ENCODE measurements around the gene HNRNPF.
A peak's percentile ranks its signal among the peaks of the same experiment; 100 is the strongest.

The HNRNPF gene

DNA sequence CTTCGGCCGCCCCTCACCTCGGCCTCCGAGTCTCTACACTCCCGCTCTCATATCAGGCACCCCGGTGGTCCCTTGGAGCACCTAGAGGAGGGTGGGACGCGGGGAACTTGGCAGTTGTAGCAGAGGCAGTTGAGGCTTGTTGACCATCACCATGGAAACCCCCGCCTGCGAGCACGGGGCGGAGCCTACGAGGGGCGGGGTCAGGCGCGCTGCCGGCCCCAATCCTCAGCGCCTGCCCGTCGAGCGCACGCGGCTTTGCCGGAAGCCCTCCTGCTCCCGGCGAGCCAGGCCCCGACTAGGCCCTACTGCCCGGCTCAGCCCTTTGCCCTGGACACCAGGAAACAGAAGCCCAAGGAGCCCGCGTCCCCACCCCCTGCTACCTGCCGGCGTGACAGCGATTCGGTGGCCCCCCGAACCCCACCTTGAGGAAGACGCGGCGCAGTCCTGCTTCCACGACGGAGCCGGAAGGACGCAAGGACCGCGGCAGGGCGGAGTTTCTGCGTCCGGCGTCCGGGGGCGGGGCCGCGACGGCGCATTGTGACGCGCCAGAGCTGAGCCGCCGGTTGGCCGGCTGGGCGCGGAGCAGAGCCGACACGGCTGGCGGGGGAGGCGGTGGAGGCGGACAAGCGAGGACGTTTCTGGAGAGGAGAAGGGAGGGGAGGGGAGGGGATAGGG lies at the start of gene HNRNPF (continued):
- TF ChIP-seq HIC1 (tag by site-specific recombination; IDR thresholded peaks at IDR 0.05) (no peak), ZNF549 (tag by site-specific recombination; IDR thresholded peaks at IDR 0.05) (no peak), GLIS1 (tag by site-specific recombination; IDR thresholded peaks at IDR 0.05) (peak; percentile 5; the same call in 1 of the 2 replicates), ZEB2 (tag by site-specific recombination; IDR thresholded peaks at IDR 0.05) (peak; percentile 94; the same call in 1 of the 2 replicates), OSR2 (tag by site-specific recombination; IDR thresholded peaks at IDR 0.05) (peak; percentile 84), KLF10 (tag by site-specific recombination; IDR thresholded peaks at IDR 0.05) (peak; percentile 88), ZNF629 (tag by site-specific recombination; IDR thresholded peaks at IDR 0.05) (peak; percentile 94), ZNF311 (tag by site-specific recombination; IDR thresholded peaks at IDR 0.05; ENCODE audit: borderline replicate concordance) (no peak), ZNF394 (tag by site-specific recombination; IDR thresholded peaks at IDR 0.05; ENCODE audit: borderline replicate concordance) (no peak), ZNF324 (tag by site-specific recombination; IDR thresholded peaks at IDR 0.05) (0 out of 2 replicates have a peak, but pooled peaks have one; percentile 56), GLIS2 (tag by site-specific recombination; IDR thresholded peaks at IDR 0.05) (0 out of 2 replicates have a peak, but pooled peaks have one; percentile 4), ZBTB21 (tag by site-specific recombination; IDR thresholded peaks at IDR 0.05) (peak; percentile 55; the same call in 1 of the 2 replicates), MEIS1 (CRISPR knock-in tag; IDR thresholded peaks at IDR 0.05; ENCODE audit: borderline replicate concordance) (no peak), ZNF157 (tag by site-specific recombination; IDR thresholded peaks at IDR 0.05) (no peak), GFI1B (tag by site-specific recombination; IDR thresholded peaks at IDR 0.05) (no peak), KLF1 (tag by site-specific recombination; IDR thresholded peaks at IDR 0.05) (peak; percentile 63), PRDM4 (tag by site-specific recombination; IDR thresholded peaks at IDR 0.05) (no peak), ZBTB17 (tag by site-specific recombination; IDR thresholded peaks at IDR 0.05) (peak; percentile 83), ZSCAN30 (tag by site-specific recombination; IDR thresholded peaks at IDR 0.05) (peak; percentile 90), ZNF449 (tag by site-specific recombination; IDR thresholded peaks at IDR 0.05) (peak; percentile 82), YY1 (tag by site-specific recombination; IDR thresholded peaks at IDR 0.05) (peak; percentile 30; the same call in 1 of the 2 replicates)
- TF ChIP-seq, protein P1, sequence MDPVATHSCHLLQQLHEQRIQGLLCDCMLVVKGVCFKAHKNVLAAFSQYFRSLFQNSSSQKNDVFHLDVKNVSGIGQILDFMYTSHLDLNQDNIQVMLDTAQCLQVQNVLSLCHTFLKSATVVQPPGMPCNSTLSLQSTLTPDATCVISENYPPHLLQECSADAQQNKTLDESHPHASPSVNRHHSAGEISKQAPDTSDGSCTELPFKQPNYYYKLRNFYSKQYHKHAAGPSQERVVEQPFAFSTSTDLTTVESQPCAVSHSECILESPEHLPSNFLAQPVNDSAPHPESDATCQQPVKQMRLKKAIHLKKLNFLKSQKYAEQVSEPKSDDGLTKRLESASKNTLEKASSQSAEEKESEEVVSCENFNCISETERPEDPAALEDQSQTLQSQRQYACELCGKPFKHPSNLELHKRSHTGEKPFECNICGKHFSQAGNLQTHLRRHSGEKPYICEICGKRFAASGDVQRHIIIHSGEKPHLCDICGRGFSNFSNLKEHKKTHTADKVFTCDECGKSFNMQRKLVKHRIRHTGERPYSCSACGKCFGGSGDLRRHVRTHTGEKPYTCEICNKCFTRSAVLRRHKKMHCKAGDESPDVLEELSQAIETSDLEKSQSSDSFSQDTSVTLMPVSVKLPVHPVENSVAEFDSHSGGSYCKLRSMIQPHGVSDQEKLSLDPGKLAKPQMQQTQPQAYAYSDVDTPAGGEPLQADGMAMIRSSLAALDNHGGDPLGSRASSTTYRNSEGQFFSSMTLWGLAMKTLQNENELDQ (tag by site-specific recombination; IDR thresholded peaks at IDR 0.05; ENCODE audit: low read depth), result no peak
- TF ChIP-seq, protein P2, sequence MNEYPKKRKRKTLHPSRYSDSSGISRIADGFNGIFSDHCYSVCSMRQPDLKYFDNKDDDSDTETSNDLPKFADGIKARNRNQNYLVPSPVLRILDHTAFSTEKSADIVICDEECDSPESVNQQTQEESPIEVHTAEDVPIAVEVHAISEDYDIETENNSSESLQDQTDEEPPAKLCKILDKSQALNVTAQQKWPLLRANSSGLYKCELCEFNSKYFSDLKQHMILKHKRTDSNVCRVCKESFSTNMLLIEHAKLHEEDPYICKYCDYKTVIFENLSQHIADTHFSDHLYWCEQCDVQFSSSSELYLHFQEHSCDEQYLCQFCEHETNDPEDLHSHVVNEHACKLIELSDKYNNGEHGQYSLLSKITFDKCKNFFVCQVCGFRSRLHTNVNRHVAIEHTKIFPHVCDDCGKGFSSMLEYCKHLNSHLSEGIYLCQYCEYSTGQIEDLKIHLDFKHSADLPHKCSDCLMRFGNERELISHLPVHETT (tag by site-specific recombination; IDR thresholded peaks at IDR 0.05), result no peak
- TF ChIP-seq, protein P3, sequence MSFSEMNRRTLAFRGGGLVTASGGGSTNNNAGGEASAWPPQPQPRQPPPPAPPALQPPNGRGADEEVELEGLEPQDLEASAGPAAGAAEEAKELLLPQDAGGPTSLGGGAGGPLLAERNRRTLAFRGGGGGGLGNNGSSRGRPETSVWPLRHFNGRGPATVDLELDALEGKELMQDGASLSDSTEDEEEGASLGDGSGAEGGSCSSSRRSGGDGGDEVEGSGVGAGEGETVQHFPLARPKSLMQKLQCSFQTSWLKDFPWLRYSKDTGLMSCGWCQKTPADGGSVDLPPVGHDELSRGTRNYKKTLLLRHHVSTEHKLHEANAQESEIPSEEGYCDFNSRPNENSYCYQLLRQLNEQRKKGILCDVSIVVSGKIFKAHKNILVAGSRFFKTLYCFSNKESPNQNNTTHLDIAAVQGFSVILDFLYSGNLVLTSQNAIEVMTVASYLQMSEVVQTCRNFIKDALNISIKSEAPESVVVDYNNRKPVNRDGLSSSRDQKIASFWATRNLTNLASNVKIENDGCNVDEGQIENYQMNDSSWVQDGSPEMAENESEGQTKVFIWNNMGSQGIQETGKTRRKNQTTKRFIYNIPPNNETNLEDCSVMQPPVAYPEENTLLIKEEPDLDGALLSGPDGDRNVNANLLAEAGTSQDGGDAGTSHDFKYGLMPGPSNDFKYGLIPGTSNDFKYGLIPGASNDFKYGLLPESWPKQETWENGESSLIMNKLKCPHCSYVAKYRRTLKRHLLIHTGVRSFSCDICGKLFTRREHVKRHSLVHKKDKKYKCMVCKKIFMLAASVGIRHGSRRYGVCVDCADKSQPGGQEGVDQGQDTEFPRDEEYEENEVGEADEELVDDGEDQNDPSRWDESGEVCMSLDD (tag by site-specific recombination; IDR thresholded peaks at IDR 0.05), result peak; percentile 85
- TF ChIP-seq, protein P4, sequence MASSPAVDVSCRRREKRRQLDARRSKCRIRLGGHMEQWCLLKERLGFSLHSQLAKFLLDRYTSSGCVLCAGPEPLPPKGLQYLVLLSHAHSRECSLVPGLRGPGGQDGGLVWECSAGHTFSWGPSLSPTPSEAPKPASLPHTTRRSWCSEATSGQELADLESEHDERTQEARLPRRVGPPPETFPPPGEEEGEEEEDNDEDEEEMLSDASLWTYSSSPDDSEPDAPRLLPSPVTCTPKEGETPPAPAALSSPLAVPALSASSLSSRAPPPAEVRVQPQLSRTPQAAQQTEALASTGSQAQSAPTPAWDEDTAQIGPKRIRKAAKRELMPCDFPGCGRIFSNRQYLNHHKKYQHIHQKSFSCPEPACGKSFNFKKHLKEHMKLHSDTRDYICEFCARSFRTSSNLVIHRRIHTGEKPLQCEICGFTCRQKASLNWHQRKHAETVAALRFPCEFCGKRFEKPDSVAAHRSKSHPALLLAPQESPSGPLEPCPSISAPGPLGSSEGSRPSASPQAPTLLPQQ (tag by site-specific recombination; IDR thresholded peaks at IDR 0.05), result peak; percentile 74

Measured in HEK293 (cell line).